Subcutaneous adipose tissue (tissue), 4 donors: ENCODE results near the gene STAU1. TPM values are rescaled to one million over a fixed set of nuclear protein-coding genes. Genes with fewer than 3 reads are reported as not detected.

Source experiments
- total RNA-seq, 4 donors: library from RNA; depleted of rRNA; stranded (reverse); fragments of >200 nt; gene quantifications; one replicate each; pipeline ENCODE4 v1.1.0, GENCODE V29; 2016
- TF ChIP-seq, protein P1 (sequence below): fragments of 450-650 bp; IDR thresholded peaks from one replicate; pipeline ENCODE4 v1.5.1; 2016; ENCODE audit warnings: low read depth, mild to moderate bottlenecking, control low read depth, antibody characterized with exemption, moderate library complexity

STAU1 gene, protein sequence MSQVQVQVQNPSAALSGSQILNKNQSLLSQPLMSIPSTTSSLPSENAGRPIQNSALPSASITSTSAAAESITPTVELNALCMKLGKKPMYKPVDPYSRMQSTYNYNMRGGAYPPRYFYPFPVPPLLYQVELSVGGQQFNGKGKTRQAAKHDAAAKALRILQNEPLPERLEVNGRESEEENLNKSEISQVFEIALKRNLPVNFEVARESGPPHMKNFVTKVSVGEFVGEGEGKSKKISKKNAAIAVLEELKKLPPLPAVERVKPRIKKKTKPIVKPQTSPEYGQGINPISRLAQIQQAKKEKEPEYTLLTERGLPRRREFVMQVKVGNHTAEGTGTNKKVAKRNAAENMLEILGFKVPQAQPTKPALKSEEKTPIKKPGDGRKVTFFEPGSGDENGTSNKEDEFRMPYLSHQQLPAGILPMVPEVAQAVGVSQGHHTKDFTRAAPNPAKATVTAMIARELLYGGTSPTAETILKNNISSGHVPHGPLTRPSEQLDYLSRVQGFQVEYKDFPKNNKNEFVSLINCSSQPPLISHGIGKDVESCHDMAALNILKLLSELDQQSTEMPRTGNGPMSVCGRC
- total RNA-seq: 10 to 100 TPM; 70.4 to 89.7 (median 76.2) TPM

DNA sequence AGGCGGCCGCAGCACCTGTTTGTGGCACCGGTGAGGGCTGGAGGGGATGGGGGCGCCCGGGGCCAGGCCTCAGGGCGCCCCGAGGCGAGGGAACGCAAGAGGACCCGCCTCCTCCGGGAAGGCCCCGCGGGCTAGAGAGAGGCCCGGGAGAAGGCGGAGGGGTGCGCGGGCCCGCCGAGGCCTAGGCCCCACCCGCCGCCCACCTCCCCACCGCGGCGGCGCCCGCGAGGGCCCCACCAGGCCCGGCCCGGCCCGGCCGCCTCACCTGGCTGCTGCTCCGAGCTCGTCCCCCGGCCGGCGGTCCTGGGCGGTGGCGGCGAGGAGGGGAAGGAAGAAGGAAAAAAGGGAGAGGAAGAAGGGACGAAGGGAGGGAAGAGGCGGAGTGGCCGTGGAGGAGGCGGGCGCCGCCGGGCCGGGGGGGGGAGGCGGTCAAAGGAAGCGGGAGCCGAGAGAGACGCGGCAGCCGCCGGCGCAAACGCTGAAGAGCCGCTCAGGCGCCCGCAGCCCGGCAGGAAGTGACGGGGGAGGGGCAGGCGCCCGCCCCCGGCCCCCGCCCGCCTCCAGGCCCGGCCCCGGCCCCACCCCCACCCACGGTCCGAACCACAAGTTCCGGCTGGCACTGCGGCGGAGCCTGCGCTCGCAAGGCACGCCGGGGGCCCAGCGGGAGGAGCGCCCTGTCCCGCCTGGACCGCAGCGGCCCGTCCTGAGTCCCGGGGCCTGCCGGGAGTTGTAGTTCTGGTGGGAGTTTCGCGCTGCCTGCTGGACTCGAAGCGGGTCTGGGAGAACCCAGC is at the start of gene STAU1:
Gene STAU1 (minus strand): TSS at position 484 of the 791 bp plus-strand sequence. CDS start 22,133 bp downstream, outside the sequence.
- TF ChIP-seq, protein P1, sequence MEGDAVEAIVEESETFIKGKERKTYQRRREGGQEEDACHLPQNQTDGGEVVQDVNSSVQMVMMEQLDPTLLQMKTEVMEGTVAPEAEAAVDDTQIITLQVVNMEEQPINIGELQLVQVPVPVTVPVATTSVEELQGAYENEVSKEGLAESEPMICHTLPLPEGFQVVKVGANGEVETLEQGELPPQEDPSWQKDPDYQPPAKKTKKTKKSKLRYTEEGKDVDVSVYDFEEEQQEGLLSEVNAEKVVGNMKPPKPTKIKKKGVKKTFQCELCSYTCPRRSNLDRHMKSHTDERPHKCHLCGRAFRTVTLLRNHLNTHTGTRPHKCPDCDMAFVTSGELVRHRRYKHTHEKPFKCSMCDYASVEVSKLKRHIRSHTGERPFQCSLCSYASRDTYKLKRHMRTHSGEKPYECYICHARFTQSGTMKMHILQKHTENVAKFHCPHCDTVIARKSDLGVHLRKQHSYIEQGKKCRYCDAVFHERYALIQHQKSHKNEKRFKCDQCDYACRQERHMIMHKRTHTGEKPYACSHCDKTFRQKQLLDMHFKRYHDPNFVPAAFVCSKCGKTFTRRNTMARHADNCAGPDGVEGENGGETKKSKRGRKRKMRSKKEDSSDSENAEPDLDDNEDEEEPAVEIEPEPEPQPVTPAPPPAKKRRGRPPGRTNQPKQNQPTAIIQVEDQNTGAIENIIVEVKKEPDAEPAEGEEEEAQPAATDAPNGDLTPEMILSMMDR: no peak

DNA sequence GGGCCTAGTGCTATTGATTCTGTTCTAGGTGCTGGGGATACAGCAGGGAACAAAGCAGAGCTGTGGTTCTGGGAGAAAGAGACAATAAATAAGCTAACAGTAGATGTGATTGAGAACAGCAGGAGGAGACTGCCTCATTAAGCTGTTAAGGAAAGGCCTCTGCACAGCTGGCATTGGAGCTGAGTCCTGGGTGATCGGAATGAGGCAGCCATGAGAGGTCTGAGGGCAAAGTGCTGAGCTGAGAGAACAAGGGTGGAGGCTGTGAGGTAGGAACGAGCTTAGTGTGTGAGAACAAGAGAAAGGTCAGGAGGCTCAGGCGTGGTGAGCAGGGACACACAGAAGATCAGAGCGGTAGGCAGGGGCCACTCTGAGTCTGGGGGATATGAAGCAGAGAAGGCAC is 49.4 kb upstream of the STAU1 start:
- TF ChIP-seq, protein P1: no peak

DNA sequence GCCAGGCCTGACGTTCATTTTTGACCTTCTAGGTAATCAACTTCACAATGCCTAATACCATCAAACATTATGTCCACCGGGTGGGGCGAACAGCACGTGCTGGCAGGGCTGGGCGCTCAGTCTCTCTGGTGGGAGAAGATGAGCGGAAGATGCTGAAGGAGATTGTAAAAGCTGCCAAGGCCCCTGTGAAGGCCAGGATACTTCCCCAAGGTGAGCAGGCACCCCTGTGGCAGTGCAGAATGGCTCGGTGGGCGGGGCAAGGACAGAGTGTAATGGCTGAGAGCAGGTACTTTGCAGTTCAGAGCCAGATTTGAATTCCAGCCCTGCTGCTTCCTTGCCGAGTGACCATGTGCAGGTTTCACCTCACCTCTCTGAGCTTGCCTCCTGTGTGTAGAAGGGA is 48.2 kb upstream of the STAU1 start:
- TF ChIP-seq, protein P1: no peak

DNA sequence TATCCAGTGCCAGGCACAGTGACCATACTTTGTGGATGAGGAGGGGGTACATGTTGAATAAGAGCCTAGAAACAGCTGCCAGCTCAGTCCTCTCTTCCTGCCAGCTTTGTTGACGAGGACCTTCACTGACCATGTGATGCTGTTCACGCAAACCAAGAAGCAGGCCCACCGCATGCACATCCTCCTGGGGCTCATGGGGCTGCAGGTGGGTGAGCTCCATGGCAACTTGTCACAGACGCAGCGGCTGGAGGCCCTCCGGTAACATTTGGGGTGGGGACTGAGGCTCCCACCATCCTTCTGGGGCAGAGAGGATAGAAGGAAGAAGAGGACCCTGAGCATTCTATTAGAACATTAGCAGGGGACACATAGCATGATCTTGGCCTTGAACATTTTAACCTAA is 46.7 kb upstream of the STAU1 start:
- TF ChIP-seq, protein P1: no peak

DNA sequence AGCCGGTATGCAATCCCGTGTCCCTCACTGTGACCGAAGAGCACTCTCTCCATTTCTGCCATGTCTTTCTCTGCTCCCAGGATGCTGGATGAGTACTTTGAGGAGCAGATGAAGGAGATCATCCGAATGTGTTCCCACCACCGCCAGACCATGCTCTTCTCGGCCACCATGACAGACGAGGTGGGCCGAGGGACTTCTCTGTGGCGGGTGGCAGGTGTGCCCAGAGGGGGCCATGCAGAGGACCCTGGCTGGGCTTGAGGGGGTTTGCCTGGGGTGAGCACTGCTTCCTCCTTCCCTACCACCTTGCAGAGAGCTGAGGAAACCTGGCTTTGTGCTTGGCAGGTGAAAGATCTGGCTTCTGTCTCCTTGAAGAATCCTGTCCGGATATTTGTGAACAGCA is 45.1 kb upstream of the STAU1 start:
- TF ChIP-seq, protein P1: no peak

DNA sequence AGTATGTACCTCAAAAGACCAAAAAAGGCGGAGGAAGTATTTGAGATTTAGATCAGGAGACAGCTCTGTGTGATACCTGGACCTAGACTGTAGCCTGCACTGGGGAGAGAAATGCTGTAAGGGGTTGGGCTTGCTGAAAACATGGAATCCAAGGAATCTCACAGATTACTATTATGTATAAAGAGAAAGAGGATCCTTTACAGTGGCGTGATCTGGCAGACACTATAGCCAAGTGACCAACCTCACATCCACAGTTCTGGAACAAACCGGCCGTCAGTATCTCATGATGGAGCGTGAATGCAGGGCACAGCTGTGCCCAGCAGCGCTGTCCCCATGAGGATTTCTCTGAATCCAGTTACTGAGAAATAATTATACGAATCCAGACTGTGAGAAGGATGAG is 43.3 kb upstream of the STAU1 start:
- TF ChIP-seq, protein P1: no peak
